Gastroesophageal sphincter (tissue), 4 donors: ENCODE results near the gene SNTG2. TPM values are rescaled to one million over a fixed set of nuclear protein-coding genes. Genes with fewer than 3 reads are reported as not detected.
"Not testable (repeated sequence)": the region's sequence is repeated elsewhere in the genome, so short reads cannot be mapped to it uniquely, and the experiment has no call there.

Experiments used
- ATAC-seq: fragments of 150-250 bp; one replicate; pipeline ENCODE4 v1.9.1; 2016; ENCODE audit warnings: mild to moderate bottlenecking, moderate library complexity
- H3K27ac ChIP-seq, 4 donors: fragments of 200-600 bp; sonication (generic) in 3 of 4; 1 replicate in 3 of 4; 2 replicates in 1 of 4; pipeline ENCODE4 v1.5.1; 2016 to 2019
- H3K27me3 ChIP-seq: fragments of 200-600 bp; sonication (generic); one replicate; pipeline ENCODE4 v1.5.1; 2019
- H3K36me3 ChIP-seq, 2 donors: fragments of 200-600 bp; sonication (generic); one replicate each; pipeline ENCODE4 v1.5.1; 2019; ENCODE audit warnings: control low read depth in 1 of 2
- H3K4me1 ChIP-seq, 3 donors: fragments of 200-600 bp; sonication (generic); 1 replicate in 2 of 3; 2 replicates in 1 of 3; pipeline ENCODE4 v1.5.1; 2016 to 2019; ENCODE audit warnings: control low read depth in 2 of 3
- H3K4me3 ChIP-seq, 2 donors: fragments of 200-600 bp; sonication (generic); one replicate each; pipeline ENCODE4 v1.5.1; 2019; ENCODE audit warnings: mild to moderate bottlenecking in 1 of 2, moderate library complexity in 1 of 2
- H3K9me3 ChIP-seq, 3 donors: fragments of 200-600 bp; sonication (generic); one replicate each; pipeline ENCODE4 v1.5.1; 2017 to 2019; ENCODE audit warnings: control low read depth in 2 of 3
- EP300 ChIP-seq: sonication (generic); formaldehyde crosslinking; IDR thresholded peaks from one replicate; pipeline ENCODE4 v1.6.1; 2017; ENCODE audit warnings: antibody characterized with exemption, mild to moderate bottlenecking
- POLR2A ChIP-seq, 2 donors: fragments of 450-650 bp; IDR thresholded peaks; one replicate each; pipeline ENCODE4 v1.6.1; 2017; ENCODE audit warnings: antibody characterized with exemption in 2 of 2, mild to moderate bottlenecking in 2 of 2, moderate library complexity in 1 of 2
- POLR2AphosphoS5 ChIP-seq: sonication (generic); formaldehyde crosslinking; IDR thresholded peaks from one replicate; pipeline ENCODE4 v1.6.1; 2017; ENCODE audit warnings: antibody characterized with exemption
- WGBS, 2 donors: methylation state at CpG; one replicate each; pipeline ENCODE4 v1.1.5; 2018; ENCODE audit warnings: low coverage in 1 of 2; 5-methylcytosine and 5-hydroxymethylcytosine counted together
- total RNA-seq, 4 donors: library from RNA; depleted of rRNA; stranded (reverse); fragments of >200 nt; gene quantifications; one replicate each; pipeline ENCODE4 v1.1.0, GENCODE V29; 2016
- TF ChIP-seq, protein P1 (sequence below), 4 experiments: fragments of 200-600 bp in 2 of 4; fragments of 450-650 bp in 2 of 4; sonication (generic) in 1 of 4; IDR thresholded peaks; one replicate each; pipeline ENCODE4 v1.5.1; 2017 to 2019; ENCODE audit warnings: antibody characterized with exemption in 4 of 4, mild to moderate bottlenecking in 2 of 4, moderate library complexity in 2 of 4

Gene SNTG2
- total RNA-seq, 4 donors from 2014 or later, result 1.5 to 7.9 (median 4.3) TPM

DNA sequence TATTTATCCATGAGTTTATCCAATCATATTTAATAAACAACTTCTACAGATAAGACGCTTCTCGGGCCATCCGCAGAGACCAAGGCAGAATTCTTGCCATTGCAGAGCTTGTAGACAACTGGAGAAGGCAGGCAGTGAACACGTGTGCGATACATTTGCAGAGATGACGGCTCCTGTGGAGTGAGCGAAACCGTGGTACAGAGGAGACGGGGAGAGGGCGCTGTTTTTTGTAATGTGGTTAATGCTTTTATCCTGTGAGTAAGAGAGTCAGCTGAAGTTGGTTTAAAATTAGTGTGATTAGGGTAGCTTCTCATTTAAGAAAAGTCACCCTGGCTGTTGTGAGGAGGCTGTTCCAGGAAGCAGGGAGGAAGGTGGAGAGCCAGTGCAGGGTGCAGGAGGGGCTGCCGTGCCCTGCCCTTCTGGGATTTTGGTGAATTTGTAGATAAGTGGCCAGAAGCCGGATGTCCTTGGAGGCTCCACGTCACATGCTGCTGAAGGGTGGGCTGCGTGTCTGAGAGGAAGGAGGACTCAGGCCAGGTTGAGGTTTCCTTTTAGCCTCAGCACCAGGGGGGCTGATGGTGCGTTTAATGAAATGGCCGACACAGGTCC, 151.4 kb downstream of the SNTG2 start:
- 78 to 80% methylated on average over 7 to 16 of the region's 16 CpGs for WGBS, 2 donors
- Histone ChIP-seq H3K27ac (no peak overlapping the region), H3K9me3 (no peaks in the 10 kb centered on the region), H3K27me3 (no peaks in the 10 kb centered on the region), H3K4me3 (no peak overlapping the region), H3K36me3 (no peaks in the 10 kb centered on the region), H3K4me1 (no peaks in the 10 kb centered on the region)
- no peak for ATAC-seq
- TF ChIP-seq, protein P1, sequence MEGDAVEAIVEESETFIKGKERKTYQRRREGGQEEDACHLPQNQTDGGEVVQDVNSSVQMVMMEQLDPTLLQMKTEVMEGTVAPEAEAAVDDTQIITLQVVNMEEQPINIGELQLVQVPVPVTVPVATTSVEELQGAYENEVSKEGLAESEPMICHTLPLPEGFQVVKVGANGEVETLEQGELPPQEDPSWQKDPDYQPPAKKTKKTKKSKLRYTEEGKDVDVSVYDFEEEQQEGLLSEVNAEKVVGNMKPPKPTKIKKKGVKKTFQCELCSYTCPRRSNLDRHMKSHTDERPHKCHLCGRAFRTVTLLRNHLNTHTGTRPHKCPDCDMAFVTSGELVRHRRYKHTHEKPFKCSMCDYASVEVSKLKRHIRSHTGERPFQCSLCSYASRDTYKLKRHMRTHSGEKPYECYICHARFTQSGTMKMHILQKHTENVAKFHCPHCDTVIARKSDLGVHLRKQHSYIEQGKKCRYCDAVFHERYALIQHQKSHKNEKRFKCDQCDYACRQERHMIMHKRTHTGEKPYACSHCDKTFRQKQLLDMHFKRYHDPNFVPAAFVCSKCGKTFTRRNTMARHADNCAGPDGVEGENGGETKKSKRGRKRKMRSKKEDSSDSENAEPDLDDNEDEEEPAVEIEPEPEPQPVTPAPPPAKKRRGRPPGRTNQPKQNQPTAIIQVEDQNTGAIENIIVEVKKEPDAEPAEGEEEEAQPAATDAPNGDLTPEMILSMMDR (IDR thresholded peaks at IDR 0.05), result no peak
- no peak for TF ChIP-seq POLR2A (IDR thresholded peaks at IDR 0.05)
- TF ChIP-seq POLR2AphosphoS5, result no peak
- no peak for TF ChIP-seq EP300

DNA sequence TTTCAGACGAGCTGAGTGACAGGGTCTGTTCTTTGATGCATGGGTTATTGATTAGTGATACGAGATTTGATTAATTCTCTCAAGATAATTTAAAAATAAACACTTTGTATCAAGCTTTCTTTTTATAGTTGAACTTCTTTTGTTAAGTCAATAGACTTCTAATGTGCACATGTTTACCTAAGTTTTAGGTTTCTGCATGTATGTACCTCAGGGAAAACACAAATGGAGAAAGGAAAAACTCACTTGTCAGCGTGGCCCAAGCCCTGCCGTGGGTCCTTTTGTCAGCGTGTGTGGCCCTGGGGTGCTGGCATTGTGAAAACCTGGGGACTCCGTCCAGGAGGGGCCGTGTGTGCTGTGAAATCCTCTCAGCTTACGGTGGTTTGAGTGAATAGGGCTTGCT, 153.7 kb downstream of the SNTG2 start:
- ATAC-seq, result no peak
- no peak for TF ChIP-seq POLR2AphosphoS5
- TF ChIP-seq, protein P1 (IDR thresholded peaks at IDR 0.05), result no peak
- no peak for TF ChIP-seq POLR2A (IDR thresholded peaks at IDR 0.05)
- TF ChIP-seq EP300, result no peak
- 62 to 75% methylated on average over 6 of the region's 8 CpGs for WGBS, 2 donors
- Histone ChIP-seq H3K4me3 (no peak overlapping the region), H3K27ac (no peak overlapping the region), H3K9me3 (no peaks in the 10 kb centered on the region), H3K27me3 (no peaks in the 10 kb centered on the region), H3K36me3 (no peaks in the 10 kb centered on the region), H3K4me1 (no peaks in the 10 kb centered on the region)

- 64 to 86% methylated on average over 4 to 8 of the region's 14 CpGs for WGBS, 2 donors
- H3K9me3 ChIP-seq, H3K4me1 ChIP-seq, ATAC-seq, H3K4me3 ChIP-seq, H3K27me3 ChIP-seq, H3K27ac ChIP-seq, H3K36me3 ChIP-seq: not testable (repeated sequence)
Measured at GRCh38 chr2:1106344-1106743, 155.7 kb downstream of the SNTG2 start.

DNA sequence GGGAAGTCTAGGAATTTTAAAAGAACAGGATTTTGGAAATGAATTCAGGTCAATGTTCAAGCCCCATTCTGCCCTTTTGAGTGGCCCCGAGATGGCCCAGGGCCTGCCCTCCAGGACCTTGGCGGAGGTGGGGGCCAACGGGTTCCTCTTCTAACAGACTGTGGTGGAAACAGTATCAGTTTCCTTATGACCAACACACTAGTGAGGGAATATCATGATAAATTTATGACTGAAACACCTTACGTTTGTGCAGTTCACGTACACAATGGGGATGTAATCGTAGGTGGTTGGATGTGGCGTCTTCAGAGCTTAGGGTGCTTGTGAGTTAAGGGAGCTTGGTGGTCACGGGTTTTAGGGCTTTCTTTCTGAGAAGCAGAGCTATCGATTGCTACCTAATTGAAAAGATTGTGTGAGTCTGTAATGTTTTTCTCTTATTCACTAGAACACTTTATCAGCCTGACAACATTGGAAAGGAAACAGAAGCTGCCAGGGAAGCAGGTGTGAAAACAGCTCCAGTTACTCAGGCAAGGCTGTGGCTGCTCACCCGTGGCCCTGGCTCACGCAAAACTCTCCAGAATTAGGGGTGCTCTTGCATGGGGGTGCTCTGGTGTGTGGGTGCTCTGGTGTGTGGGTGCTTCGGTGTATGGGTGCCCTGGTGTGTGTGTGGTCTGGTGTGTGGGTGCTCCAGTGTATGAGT, 165.3 kb downstream of the SNTG2 start:
- Histone ChIP-seq H3K27ac (no peak overlapping the region), H3K4me1 (peaks cover 0 to 7% (median 0%) of the 10 kb centered on the region in 3 donors), H3K4me3 (no peak overlapping the region), H3K9me3 (no peaks in the 10 kb centered on the region), H3K36me3 (no peaks in the 10 kb centered on the region), H3K27me3 (no peaks in the 10 kb centered on the region)
- ATAC-seq, result no peak
- WGBS, 2 donors, result 80 to 82% methylated on average over 9 to 11 of the region's 12 CpGs
- TF ChIP-seq EP300, result no peak
- no peak for TF ChIP-seq POLR2A (IDR thresholded peaks at IDR 0.05)
- no peak for TF ChIP-seq POLR2AphosphoS5
- TF ChIP-seq, protein P1 (IDR thresholded peaks at IDR 0.05), result no peak

DNA sequence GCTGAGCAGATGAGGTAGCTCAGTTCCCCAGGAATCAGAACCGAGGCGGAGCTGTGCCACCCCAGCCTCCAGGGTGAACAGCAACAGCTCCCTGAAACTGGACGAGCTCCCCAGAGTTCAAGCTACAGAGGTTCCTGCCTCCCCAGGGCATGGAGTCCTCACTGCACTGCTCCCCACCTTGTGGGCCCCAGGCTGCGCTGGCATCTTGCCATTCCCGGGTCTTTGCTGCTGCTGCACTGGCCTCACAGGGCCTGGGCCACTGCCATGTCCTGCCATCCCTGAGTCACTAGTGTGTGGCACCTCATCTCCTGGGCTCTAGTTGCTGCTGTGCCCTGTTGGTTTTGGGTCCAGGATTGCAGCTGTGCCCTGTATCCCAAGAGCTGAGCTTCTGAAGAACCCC, 166.9 kb downstream of the SNTG2 start:
- TF ChIP-seq POLR2A (IDR thresholded peaks at IDR 0.05) (no peak), EP300 (no peak), POLR2AphosphoS5 (no peak)
- TF ChIP-seq, protein P1 (IDR thresholded peaks at IDR 0.05), result no peak
- Histone ChIP-seq H3K27ac (no peak overlapping the region), H3K4me1 (no peaks in the 10 kb centered on the region), H3K4me3 (no peak overlapping the region), H3K27me3 (no peaks in the 10 kb centered on the region), H3K36me3 (no peaks in the 10 kb centered on the region), H3K9me3 (no peaks in the 10 kb centered on the region)
- 20 to 60% methylated on average over 1 of the region's 5 CpGs for WGBS, 2 donors
- no peak for ATAC-seq
